ENCODE data around the gene EN1. TPM values are rescaled to one million over a fixed set of nuclear protein-coding genes. Genes with fewer than 3 reads are reported as not detected.

EN1 gene
- total and polyA plus RNA-seq, 2 of the 4 experiments (the other 2 are of a cell fraction) = not detected

DNA sequence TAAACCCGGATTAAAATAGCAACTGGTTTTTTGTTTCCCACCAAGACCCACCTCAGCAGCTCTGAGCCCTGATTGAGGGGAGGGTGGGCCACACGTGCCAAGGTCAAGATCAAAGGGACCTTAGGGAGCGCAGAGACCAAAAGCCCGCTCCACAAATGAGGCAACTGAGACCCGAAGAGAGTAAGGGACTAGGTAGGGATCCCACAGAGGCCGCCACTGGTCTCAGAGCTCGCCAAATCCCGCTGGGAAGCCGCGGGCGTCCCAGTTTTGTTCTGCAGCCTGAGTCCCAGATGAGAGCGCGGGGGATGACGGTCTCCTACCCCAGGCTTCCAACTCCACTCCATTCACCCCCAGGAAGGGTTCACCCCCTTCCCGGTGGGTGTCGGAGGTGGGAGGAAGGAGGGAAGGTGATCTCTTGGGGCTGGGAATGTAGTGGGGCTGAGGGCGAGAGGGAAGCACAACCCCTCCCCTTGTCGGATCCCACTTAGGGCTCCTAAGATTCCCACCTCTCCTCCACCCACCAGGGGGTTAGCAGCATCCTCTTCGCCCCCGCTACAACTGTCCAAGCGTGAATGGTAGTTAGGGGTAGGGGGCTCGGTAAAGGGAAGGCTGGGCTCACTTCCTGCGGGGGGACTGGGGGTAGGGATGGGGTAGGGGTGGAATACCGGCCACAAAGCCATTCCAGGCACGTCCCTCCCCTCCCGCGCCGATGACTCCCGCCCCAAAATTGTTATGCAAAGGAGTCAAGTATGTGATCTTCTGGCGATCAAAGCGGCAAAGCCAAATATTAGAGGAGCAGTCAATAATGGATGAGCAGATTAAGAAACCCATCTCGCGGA is 7.3 kb upstream of the EN1 start:
- no peaks in the 10 kb centered on the region for H3K9me1 ChIP-seq (ENCODE audit: insufficient read depth, low read length)
- ChIA-PET CTCF (interaction anchor here (0.6 to 1.7 kb wide), 14 partner anchors 7 to 808 kb away, joined by 3 to 9 read pairs (median 3); partner anchors contain the start of gene EN1), POLR2A (ENCODE audit: unreplicated experiment) (no interaction called here)
- peaks cover 2% of the 10 kb centered on the region; the same call in 1 of the 2 replicates for H3K9me3 ChIP-seq (ENCODE audit: control insufficient read depth, insufficient read depth, low read length)
- H2AK9ac ChIP-seq (replicated peaks; ENCODE audit: low read depth, low read length, poor library complexity) = no peak overlapping the region
- dilution Hi-C loops (cut with HindIII; ENCODE audit: low sequenced_read_pairs, unreplicated experiment) (no loop called here), in situ Hi-C loops (cut with MboI; ENCODE audit: low sequenced_read_pairs) (loop anchor here (5.0 to 25.0 kb wide), 2 partner anchors 632 to 817 kb away; no protein-coding TSS in a partner anchor), intact Hi-C loops (cut with micrococcal nuclease) (loop anchor here (1.0 to 5.0 kb wide), 7 partner anchors 187 to 808 kb away; no protein-coding TSS in a partner anchor)
- H2AK5ac ChIP-seq (ENCODE audit: low read depth, low read length) = no peak overlapping the region
- H2AFZ ChIP-seq (replicated peaks; ENCODE audit: low read length, poor library complexity) = no peak overlapping the region
- H3K27ac ChIP-seq (ENCODE audit: insufficient read depth, low read length) = no peak overlapping the region
- H3K4me3 ChIP-seq (ENCODE audit: insufficient read depth, low read depth, low read length) = no peak overlapping the region
- ATAC-seq (ENCODE audit: low read depth) (no peak), DNase-seq (no peak)
- H4K20me1 ChIP-seq (ENCODE audit: insufficient read depth, low read length) = no peaks in the 10 kb centered on the region
- no peak overlapping the region for H3K4ac ChIP-seq (ENCODE audit: low read depth, low read length)
- no peak overlapping the region for H3K18ac ChIP-seq (ENCODE audit: low read depth, low read length)
- no peak overlapping the region for H4K91ac ChIP-seq (ENCODE audit: insufficient read depth, low read depth, low read length)
- H2BK120ac ChIP-seq (ENCODE audit: low read depth, low read length) = no peak overlapping the region
- H2BK5ac ChIP-seq (ENCODE audit: low read depth, low read length, poor library complexity, severe bottlenecking) = no peak overlapping the region
- H4K8ac ChIP-seq (ENCODE audit: low read depth in 2 of 2, low read length in 2 of 2) = no peak overlapping the region
- H2BK15ac ChIP-seq (ENCODE audit: low read depth, low read length) = no peak overlapping the region
- H3K36me3 ChIP-seq (ENCODE audit: control insufficient read depth, insufficient read depth, low read length) = no peaks in the 10 kb centered on the region
- no peak overlapping the region for H3K56ac ChIP-seq (ENCODE audit: extremely low read depth, insufficient read depth, low read length)
- H3K14ac ChIP-seq (replicated peaks; ENCODE audit: low read depth, low read length) = no peak overlapping the region
- H3K4me1 ChIP-seq (ENCODE audit: control insufficient read depth, insufficient read depth, low read length) = no peaks in the 10 kb centered on the region
- 7% methylated on average over 3 of the region's 33 CpGs; no CpG with 5 or more reads in 1 of the 2 experiments for WGBS, 2 experiments (ENCODE audit: extremely low coverage in 2 of 2, insufficient read length in 1 of 2)
- H3K79me1 ChIP-seq (ENCODE audit: low read depth in 1 of 2, low read length in 2 of 2) = no peaks in the 10 kb centered on the region
- no peak for TF ChIP-seq MXI1 (IDR thresholded peaks at IDR 0.05; ENCODE audit: borderline replicate concordance, low read depth, low read length)
- no peak for TF ChIP-seq MAZ (IDR thresholded peaks at IDR 0.05; ENCODE audit: borderline replicate concordance, low read depth, low read length)
- TF ChIP-seq NFE2L2 (IDR thresholded peaks at IDR 0.05; ENCODE audit: low read depth, low read length) = no peak
- TF ChIP-seq RAD21 (IDR thresholded peaks at IDR 0.05; ENCODE audit: low read length) = no peak
- no peak for TF ChIP-seq MAFK (IDR thresholded peaks at IDR 0.05; ENCODE audit: low read depth, low read length)
- no peak for TF ChIP-seq CTCF (conservative IDR thresholded peaks at IDR 0.05; ENCODE audit: low read depth, low read length)
- TF ChIP-seq RFX5 (IDR thresholded peaks at IDR 0.05; ENCODE audit: low read depth, low read length) = no peak
- TF ChIP-seq CHD1 (IDR thresholded peaks at IDR 0.05; ENCODE audit: low read depth, low read length) = no peak
- TF ChIP-seq FOS (IDR thresholded peaks at IDR 0.05; ENCODE audit: low read depth, low read length) = no peak
- no peak for TF ChIP-seq BHLHE40 (IDR thresholded peaks at IDR 0.05; ENCODE audit: low read depth, low read length)
- no peak for TF ChIP-seq SMC3 (IDR thresholded peaks at IDR 0.05; ENCODE audit: low read depth, low read length)
- no peak for TF ChIP-seq CEBPB (IDR thresholded peaks at IDR 0.05; ENCODE audit: low read depth, low read length)
- TF ChIP-seq RCOR1 (IDR thresholded peaks at IDR 0.05; ENCODE audit: insufficient replicate concordance, low read length) = no peak
- no peak for TF ChIP-seq USF2 (IDR thresholded peaks at IDR 0.05; ENCODE audit: low read depth, low read length)
- no peak overlapping the region for H4K5ac ChIP-seq (ENCODE audit: low read depth, low read length)
- H3K4me2 ChIP-seq (ENCODE audit: low read depth, low read length) = no peak overlapping the region
- no TSS peak for BruUV-seq (replicated peaks)
- no peak overlapping the region for H3K23ac ChIP-seq (ENCODE audit: low read depth, low read length)
- H3K9ac ChIP-seq (ENCODE audit: low read depth, low read length) = no peak overlapping the region
- peaks cover 96% of the 10 kb centered on the region for H3K27me3 ChIP-seq (ENCODE audit: control insufficient read depth, insufficient read depth, low read length)
- no peak overlapping the region for H2BK20ac ChIP-seq (ENCODE audit: low read depth, low read length)

Data from IMR-90 (cell line).